Caco-2 (cell line): Measurements from ENCODE around the gene PLEKHF1. TPM values are rescaled to one million over a fixed set of nuclear protein-coding genes. Genes with fewer than 3 reads are reported as not detected.

Experiments used
- BruUV-seq: library from RNA; stranded (reverse); fragments of 400-500 nt; replicated peaks from 2 replicates; lab custom pipeline; 2021; lab: Mats Ljungman, UMichigan
- CTCF ChIA-PET: fragments of 300-600 bp; sonication (Branson Sonifier 250); formaldehyde crosslinking; loops from one replicate; lab custom pipeline; 2022; ENCODE audit warnings: antibody characterized with exemption; lab: Charles Lee
- POLR2A ChIA-PET: fragments of 300-600 bp; sonication (Branson Sonifier 250); formaldehyde crosslinking; loops from one replicate; lab custom pipeline; 2022; ENCODE audit warnings: antibody characterized with exemption; lab: Charles Lee
- DNase-seq, 2 experiments: peaks; one replicate each; pipeline versions ENCODE4 v3.0.0 to v3.0.0-alpha.2; 2020 to 2022
- H3K27me3 ChIP-seq: replicated peaks from 2 replicates; pipeline ENCODE4 v1.6.0; 2011; ENCODE audit warnings: low read length; ENCODE audit not compliant: control insufficient read depth, insufficient read depth
- H3K36me3 ChIP-seq: 2 replicates; pipeline ENCODE4 v1.5.1; 2011; ENCODE audit warnings: low read length; ENCODE audit not compliant: control insufficient read depth, insufficient read depth
- H3K4me1 ChIP-seq: fragments of 250-450 bp; sonication (Bioruptor Pico); 2 replicates; pipeline ENCODE4 v1.5.1; 2020; ENCODE audit warnings: mild to moderate bottlenecking
- H3K4me3 ChIP-seq: 2 replicates; pipeline ENCODE4 v1.5.1; 2011; ENCODE audit warnings: low read depth, mild to moderate bottlenecking, control low read depth, low read length
- H3K9me3 ChIP-seq: fragments of 250-450 bp; sonication (Bioruptor Pico); 2 replicates; pipeline ENCODE4 v1.5.1; 2020; ENCODE audit warnings: mild to moderate bottlenecking, moderate library complexity
- H3K27ac Mint-ChIP-seq: one replicate; pipeline ENCODE4 v1.8.0; 2022; ENCODE audit warnings: mixed read lengths; ENCODE audit not compliant: unreplicated experiment
- H3K27me3 Mint-ChIP-seq: one replicate; pipeline ENCODE4 v1.8.0; 2022; ENCODE audit warnings: mixed read lengths; ENCODE audit not compliant: insufficient read depth, unreplicated experiment
- H3K36me3 Mint-ChIP-seq: one replicate; pipeline ENCODE4 v1.8.0; 2022; ENCODE audit warnings: mild to moderate bottlenecking, mixed read lengths; ENCODE audit not compliant: insufficient read depth, unreplicated experiment
- H3K4me1 Mint-ChIP-seq: one replicate; pipeline ENCODE4 v1.8.0; 2022; ENCODE audit warnings: low read depth, mixed read lengths; ENCODE audit not compliant: unreplicated experiment
- H3K4me3 Mint-ChIP-seq: one replicate; pipeline ENCODE4 v1.8.0; 2022; ENCODE audit warnings: mild to moderate bottlenecking, moderate library complexity, mixed read lengths; ENCODE audit not compliant: unreplicated experiment
- H3K9me3 Mint-ChIP-seq: one replicate; pipeline ENCODE4 v1.8.0; 2022; ENCODE audit warnings: mixed read lengths; ENCODE audit not compliant: unreplicated experiment
- intact Hi-C: fragments of 100-400 bp; cut with micrococcal nuclease; formaldehyde crosslinking; loops from one replicate; pipeline ENCODE4 v1.10.0; 2022; ENCODE audit not compliant: unreplicated experiment
- total RNA-seq: library from RNA; stranded (reverse); gene quantifications from 2 replicates; pipeline ENCODE4 v1.2.3, GENCODE V29; 2022
- TF ChIP-seq, protein P1 (sequence below), 2 experiments: fragments of 200-600 bp in 1 of 2; IDR thresholded peaks; 1 replicate in 1 of 2; 2 replicates in 1 of 2; pipeline versions ENCODE4 v1.5.1 to v1.8.0; 2011 to 2022; ENCODE audit warnings: antibody characterized with exemption in 1 of 2, control low read depth in 1 of 2, inconsistent platforms in 1 of 2, low read depth in 1 of 2, low read length in 1 of 2, mild to moderate bottlenecking in 1 of 2, moderate library complexity in 1 of 2; ENCODE audit not compliant: insufficient read depth in 1 of 2, severe bottlenecking in 1 of 2, unreplicated experiment in 1 of 2

PLEKHF1 gene
- total RNA-seq, 1 experiment from 2014 or later: 5.0 TPM

- H3K36me3 ChIP-seq: no peaks in the 10 kb centered on the region
- peaks cover 10% of the 10 kb centered on the region for H3K27me3 Mint-ChIP-seq
- no peaks in the 10 kb centered on the region for H3K4me1 Mint-ChIP-seq
- peaks cover 5% of the 10 kb centered on the region for H3K9me3 ChIP-seq
- H3K9me3 Mint-ChIP-seq: no peaks in the 10 kb centered on the region
- no peaks in the 10 kb centered on the region for H3K4me1 ChIP-seq
- CTCF ChIA-PET: no interaction called here
- DNase-seq: no peak
- H3K4me3 Mint-ChIP-seq: no peak overlapping the region
- TF ChIP-seq, protein P1, sequence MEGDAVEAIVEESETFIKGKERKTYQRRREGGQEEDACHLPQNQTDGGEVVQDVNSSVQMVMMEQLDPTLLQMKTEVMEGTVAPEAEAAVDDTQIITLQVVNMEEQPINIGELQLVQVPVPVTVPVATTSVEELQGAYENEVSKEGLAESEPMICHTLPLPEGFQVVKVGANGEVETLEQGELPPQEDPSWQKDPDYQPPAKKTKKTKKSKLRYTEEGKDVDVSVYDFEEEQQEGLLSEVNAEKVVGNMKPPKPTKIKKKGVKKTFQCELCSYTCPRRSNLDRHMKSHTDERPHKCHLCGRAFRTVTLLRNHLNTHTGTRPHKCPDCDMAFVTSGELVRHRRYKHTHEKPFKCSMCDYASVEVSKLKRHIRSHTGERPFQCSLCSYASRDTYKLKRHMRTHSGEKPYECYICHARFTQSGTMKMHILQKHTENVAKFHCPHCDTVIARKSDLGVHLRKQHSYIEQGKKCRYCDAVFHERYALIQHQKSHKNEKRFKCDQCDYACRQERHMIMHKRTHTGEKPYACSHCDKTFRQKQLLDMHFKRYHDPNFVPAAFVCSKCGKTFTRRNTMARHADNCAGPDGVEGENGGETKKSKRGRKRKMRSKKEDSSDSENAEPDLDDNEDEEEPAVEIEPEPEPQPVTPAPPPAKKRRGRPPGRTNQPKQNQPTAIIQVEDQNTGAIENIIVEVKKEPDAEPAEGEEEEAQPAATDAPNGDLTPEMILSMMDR (IDR thresholded peaks at IDR 0.05; ENCODE audit: insufficient read depth in 1 of 2, low read depth in 1 of 2, low read length in 1 of 2, severe bottlenecking in 1 of 2, unreplicated experiment in 1 of 2): no peak
- no peaks in the 10 kb centered on the region for H3K36me3 Mint-ChIP-seq
- no TSS peak for BruUV-seq
- no peak overlapping the region for H3K4me3 ChIP-seq
- POLR2A ChIA-PET: no interaction called here
- no peaks in the 10 kb centered on the region for H3K27me3 ChIP-seq
- H3K27ac Mint-ChIP-seq: no peak overlapping the region
- intact Hi-C loops: no loop called here
Measured at GRCh38 chr19:29651622-29652394, 13.5 kb upstream of the PLEKHF1 start.

DNA sequence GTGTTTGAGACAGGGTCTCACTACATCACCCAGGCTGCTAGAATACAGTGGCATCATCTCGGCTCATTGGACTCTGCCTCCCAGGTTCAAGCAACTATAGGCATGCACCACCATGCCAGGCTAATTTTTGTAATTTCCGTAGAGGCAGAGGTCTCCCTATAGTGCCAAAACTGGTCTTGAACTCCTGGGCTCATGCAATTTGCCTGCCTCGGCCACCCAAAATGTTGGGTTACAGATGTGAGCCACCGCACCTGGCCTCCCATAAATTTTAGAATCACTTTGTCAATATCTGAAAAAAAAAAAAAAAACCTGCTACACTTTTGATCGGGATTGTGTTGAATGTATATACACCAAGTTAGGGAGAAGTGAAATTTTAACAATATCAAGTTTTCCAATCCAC, 11.9 kb upstream of the PLEKHF1 start:
- no peak for DNase-seq
- no peak overlapping the region for H3K4me3 Mint-ChIP-seq
- H3K27me3 Mint-ChIP-seq: peaks cover 7% of the 10 kb centered on the region
- H3K27me3 ChIP-seq: no peaks in the 10 kb centered on the region
- no TSS peak for BruUV-seq
- ChIA-PET CTCF (no interaction called here), POLR2A (no interaction called here)
- no peaks in the 10 kb centered on the region for H3K4me1 ChIP-seq
- no peak overlapping the region for H3K27ac Mint-ChIP-seq
- no peaks in the 10 kb centered on the region for H3K36me3 ChIP-seq
- H3K4me1 Mint-ChIP-seq: no peaks in the 10 kb centered on the region
- no peak overlapping the region for H3K4me3 ChIP-seq
- H3K9me3 ChIP-seq: peaks cover 5% of the 10 kb centered on the region
- H3K36me3 Mint-ChIP-seq: no peaks in the 10 kb centered on the region
- intact Hi-C loops: no loop called here
- TF ChIP-seq, protein P1 (IDR thresholded peaks at IDR 0.05; ENCODE audit: insufficient read depth in 1 of 2, low read depth in 1 of 2, low read length in 1 of 2, severe bottlenecking in 1 of 2, unreplicated experiment in 1 of 2): no peak
- H3K9me3 Mint-ChIP-seq: no peaks in the 10 kb centered on the region

DNA sequence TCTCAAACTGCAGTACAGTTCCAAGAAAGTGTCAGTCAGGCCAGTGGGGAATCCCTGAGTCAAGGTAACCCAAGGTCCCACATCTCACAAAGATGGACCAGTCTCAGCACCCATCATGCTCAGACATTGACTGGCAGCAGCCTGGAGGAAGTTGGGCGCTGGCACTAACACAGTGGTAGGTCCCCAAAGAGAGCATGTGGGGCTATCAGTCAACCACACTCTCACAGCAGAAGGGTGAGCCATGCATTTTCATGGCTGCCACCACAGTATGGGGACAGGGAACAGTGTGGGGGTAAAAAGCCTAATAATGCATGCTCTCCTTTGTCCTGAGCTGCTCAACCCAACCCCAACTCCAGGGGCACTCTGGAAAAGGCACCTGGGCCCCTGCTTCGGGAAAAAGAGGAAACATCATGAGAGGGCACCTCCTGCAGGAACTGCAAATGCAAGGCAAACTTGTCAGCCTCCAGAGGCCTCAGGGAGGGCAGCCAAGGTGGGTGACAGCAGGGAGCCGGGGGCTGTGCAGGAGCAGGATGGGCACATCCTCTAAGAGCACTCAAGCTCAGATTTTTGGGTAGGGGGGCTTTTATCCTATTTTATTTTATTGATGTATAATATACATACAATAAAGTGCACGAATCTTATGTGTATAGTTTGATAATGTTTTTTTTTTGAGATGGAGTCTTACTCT, 9.5 kb upstream of the PLEKHF1 start:
- Mint-ChIP-seq H3K36me3 (no peaks in the 10 kb centered on the region), H3K9me3 (no peaks in the 10 kb centered on the region), H3K4me3 (no peak overlapping the region), H3K27ac (no peak overlapping the region), H3K27me3 (peaks cover 7% of the 10 kb centered on the region), H3K4me1 (no peaks in the 10 kb centered on the region)
- TF ChIP-seq, protein P1 (IDR thresholded peaks at IDR 0.05; ENCODE audit: insufficient read depth in 1 of 2, low read depth in 1 of 2, low read length in 1 of 2, severe bottlenecking in 1 of 2, unreplicated experiment in 1 of 2): no peak
- peaks cover 5% of the 10 kb centered on the region for H3K9me3 ChIP-seq
- BruUV-seq: no TSS peak
- ChIA-PET CTCF (no interaction called here), POLR2A (no interaction called here)
- no peaks in the 10 kb centered on the region for H3K27me3 ChIP-seq
- no peak for DNase-seq
- no peaks in the 10 kb centered on the region for H3K36me3 ChIP-seq
- H3K4me1 ChIP-seq: no peaks in the 10 kb centered on the region
- intact Hi-C loops: no loop called here
- no peak overlapping the region for H3K4me3 ChIP-seq
